ENCODE data around the gene XKRX.

The XKRX gene

DNA sequence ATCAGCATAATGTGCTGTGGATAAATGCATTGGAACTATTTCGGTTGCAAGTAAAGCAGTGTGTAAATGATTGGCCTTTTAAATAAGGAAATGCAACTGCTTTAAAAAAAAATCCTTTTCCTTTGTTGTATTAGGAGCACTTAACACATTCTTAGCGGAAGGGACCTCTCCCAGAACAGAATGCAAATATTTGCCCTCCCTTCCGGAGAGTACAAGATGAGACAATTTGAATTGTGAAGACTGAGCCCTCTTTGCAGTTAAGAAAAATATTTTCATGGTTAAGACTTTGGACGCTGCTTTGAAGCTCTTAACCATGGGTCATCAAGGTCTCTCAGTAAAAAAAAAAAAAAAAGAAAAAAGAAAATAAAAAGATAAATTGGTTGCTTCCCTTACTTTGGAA is 45.1 kb downstream of the XKRX start:
- DNase-seq: no peak

DNA sequence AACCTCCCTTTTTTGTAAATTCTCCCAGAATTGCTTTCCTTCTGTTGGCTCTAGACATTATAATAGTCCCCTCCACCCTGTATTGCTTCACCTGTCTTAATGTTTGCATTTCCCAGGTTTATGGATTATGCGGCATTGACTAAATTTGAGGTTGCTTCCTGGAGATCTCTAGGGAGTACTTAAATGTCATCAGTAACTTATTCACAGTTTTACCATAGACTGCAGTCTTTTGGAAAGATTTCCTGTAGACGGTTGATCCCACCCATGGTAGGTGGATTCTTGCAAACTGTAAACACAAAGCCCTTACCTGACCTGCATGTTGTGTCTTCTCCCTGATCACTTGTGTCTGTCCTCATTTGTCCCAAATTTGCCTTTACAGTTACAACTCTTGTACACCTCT is 48.3 kb downstream of the XKRX start:
- DNase-seq: no peak

DNA sequence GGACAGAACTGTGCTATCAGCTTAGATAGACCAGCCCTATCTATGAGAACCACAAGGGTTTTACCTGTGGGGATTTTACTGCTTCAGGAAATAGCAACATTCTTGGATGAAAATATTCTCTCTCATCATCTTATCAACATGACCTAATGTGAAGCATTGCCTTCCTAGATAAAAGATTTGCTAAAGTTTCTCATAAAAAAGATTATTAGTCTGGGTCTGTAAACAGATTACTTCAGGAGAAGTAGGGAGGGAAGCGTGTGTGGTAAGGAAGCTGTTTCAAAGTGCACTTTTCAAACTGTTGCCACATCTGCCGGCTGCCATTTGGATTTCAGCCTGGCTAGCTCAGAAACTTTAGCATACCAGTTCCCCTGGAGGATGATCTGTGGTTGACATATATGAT is 54.4 kb downstream of the XKRX start, which contains the start of gene NOX1:
NOX1 (minus strand) TSS at position 35 of the 400 bp plus-strand sequence. CDS start 220 bp downstream, outside the sequence.
- DNase-seq: no peak

GRCh38 chrX:100871594-100872560 is 56.8 kb downstream of the XKRX start:
- no peak for DNase-seq

- no peak for DNase-seq
Observed at GRCh38 chrX:100870527-100870926, 58.2 kb downstream of the XKRX start.

- DNase-seq: no peak
Observed at GRCh38 chrX:100868273-100868672, 60.4 kb downstream of the XKRX start.

DNA sequence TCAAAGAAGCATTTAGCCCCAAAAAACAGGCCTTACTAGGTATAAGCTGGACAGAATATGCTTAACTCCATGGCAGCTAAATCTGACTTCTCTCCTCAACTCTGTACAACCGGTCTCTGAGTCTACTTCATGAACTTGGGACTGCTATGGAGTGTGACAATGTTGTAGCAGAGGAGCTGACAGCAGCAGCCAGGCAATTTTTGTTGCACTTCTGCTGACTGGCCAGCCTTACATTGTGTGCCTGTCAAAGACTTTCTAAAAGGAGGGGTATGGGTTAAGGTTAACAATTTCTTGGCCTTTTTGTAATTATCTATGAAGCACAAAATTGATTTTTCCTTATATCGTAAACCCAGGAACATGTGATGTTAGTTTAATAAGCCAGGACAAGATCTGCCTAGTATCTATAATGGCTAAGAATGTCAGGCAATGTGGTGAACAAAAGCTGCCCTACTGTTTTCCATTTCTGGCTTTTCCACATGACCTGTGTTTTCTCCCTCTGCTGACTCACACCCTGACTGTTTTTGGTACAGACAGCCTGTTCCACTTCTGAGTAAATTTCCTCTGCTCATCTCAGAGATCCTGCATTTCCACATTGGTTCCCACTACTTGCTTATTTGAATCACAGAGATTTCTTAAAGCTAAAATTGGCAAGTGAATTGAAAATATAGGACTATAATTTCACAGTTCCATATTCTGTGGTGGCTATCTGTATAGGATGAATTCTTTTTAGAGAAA is 63.9 kb downstream of the XKRX start:
- no peak for DNase-seq
